Astrocyte (in vitro differentiated cells and primary cell): ENCODE data around the gene BIRC3.

Source experiments
- EZH2 ChIP-seq: IDR thresholded peaks from 2 replicates; pipeline ENCODE4 v1.6.1; 2012; ENCODE audit warnings: mild to moderate bottlenecking, low read length, inconsistent platforms; ENCODE audit not compliant: insufficient read depth
- TF ChIP-seq, protein P1 (sequence below): IDR thresholded peaks from 2 replicates; pipeline ENCODE4 v1.5.1; 2011; ENCODE audit warnings: low read depth, mild to moderate bottlenecking, inconsistent platforms, low read length, moderate library complexity; ENCODE audit not compliant: insufficient read depth

DNA sequence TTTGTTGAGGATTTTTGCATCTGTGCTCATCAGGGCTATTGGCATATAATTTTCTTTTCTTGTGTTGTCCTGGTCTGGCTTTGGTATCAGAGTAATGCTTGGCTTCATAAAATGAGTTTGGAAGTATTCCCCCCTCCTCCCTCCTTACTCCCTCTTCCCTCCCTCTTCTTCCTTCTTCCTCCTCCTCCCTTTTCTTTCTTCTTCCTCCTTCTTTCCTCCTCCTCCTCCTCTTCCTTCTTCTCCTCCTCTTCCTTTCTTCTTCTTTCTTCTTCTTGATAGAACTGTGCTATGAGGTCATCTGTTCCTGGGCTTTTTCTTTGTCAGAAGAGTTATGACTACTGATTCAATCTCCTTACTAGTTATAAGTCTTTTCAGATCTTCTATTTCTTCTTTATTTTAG lies 39.8 kb downstream of the BIRC3 start:
- TF ChIP-seq, protein P1, sequence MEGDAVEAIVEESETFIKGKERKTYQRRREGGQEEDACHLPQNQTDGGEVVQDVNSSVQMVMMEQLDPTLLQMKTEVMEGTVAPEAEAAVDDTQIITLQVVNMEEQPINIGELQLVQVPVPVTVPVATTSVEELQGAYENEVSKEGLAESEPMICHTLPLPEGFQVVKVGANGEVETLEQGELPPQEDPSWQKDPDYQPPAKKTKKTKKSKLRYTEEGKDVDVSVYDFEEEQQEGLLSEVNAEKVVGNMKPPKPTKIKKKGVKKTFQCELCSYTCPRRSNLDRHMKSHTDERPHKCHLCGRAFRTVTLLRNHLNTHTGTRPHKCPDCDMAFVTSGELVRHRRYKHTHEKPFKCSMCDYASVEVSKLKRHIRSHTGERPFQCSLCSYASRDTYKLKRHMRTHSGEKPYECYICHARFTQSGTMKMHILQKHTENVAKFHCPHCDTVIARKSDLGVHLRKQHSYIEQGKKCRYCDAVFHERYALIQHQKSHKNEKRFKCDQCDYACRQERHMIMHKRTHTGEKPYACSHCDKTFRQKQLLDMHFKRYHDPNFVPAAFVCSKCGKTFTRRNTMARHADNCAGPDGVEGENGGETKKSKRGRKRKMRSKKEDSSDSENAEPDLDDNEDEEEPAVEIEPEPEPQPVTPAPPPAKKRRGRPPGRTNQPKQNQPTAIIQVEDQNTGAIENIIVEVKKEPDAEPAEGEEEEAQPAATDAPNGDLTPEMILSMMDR, result no peak
- no peak for TF ChIP-seq EZH2
